H1 (cell line): ENCODE measurements around the gene SLC5A4. TPM values are rescaled to one million over a fixed set of nuclear protein-coding genes. Genes with fewer than 3 reads are reported as not detected.

Experiments
- CTCF ChIA-PET: fragments of 300-600 bp; sonication (Branson Sonifier 250); formaldehyde crosslinking; loops from one replicate; lab custom pipeline; 2021; ENCODE audit not compliant: partially characterized antibody; lab: Charles Lee
- POLR2A ChIA-PET: fragments of 300-600 bp; sonication (Branson Sonifier 250); formaldehyde crosslinking; loops from one replicate; lab custom pipeline; 2021; ENCODE audit warnings: inconsistent platforms; ENCODE audit not compliant: partially characterized antibody; lab: Charles Lee
- DNase-seq, 2 experiments: peaks; one replicate each; pipeline versions ENCODE4 v3.0.0 to v3.0.0-alpha.2; 2010 to 2022; ENCODE audit warnings: low spot score in 2 of 2, low read depth in 1 of 2, mixed read lengths in 1 of 2
- FAIRE-seq: peaks from 2 replicates; lab custom pipeline; 2011; peaks lifted over from hg19 to GRCh38; lab: Jason Lieb, UNC
- H2AFZ ChIP-seq: 2 replicates; pipeline ENCODE4 v1.8.1; 2012; ENCODE audit warnings: low read length, inconsistent platforms
- H2AK5ac ChIP-seq: 2 replicates; pipeline ENCODE4 v1.6.1; 2013; ENCODE audit warnings: low read depth, low read length
- H2BK120ac ChIP-seq: replicated peaks from 2 replicates; pipeline ENCODE3; 2013; ENCODE audit warnings: low read depth, low read length, inconsistent platforms
- H2BK12ac ChIP-seq: 2 replicates; pipeline ENCODE4 v1.6.1; 2013; ENCODE audit warnings: low read depth, low read length
- H2BK15ac ChIP-seq: 2 replicates; pipeline ENCODE4 v1.6.1; 2013; ENCODE audit warnings: low read length
- H2BK20ac ChIP-seq: 2 replicates; pipeline ENCODE4 v1.6.1; 2013; ENCODE audit warnings: low read length
- H2BK5ac ChIP-seq: 2 replicates; pipeline ENCODE4 v1.6.1; 2013; ENCODE audit warnings: low read depth, low read length
- H3K14ac ChIP-seq: 2 replicates; pipeline ENCODE4 v1.6.1; 2013; ENCODE audit warnings: inconsistent platforms; ENCODE audit not compliant: insufficient read length
- H3K18ac ChIP-seq: 2 replicates; pipeline ENCODE4 v1.6.1; 2013; ENCODE audit warnings: low read length; ENCODE audit errors: extremely low read depth
- H3K23ac ChIP-seq: 2 replicates; pipeline ENCODE4 v1.6.1; 2013; ENCODE audit warnings: inconsistent platforms; ENCODE audit not compliant: insufficient read length
- H3K23me2 ChIP-seq: 2 replicates; pipeline ENCODE4 v1.6.1; 2013; ENCODE audit warnings: low read depth, low read length
- H3K27ac ChIP-seq: 2 replicates; pipeline ENCODE4 v1.6.1; 2011; ENCODE audit warnings: low read depth, low read length, inconsistent platforms
- H3K27me3 ChIP-seq, 4 experiments: replicated peaks in 1 of 4; 1 replicate in 1 of 4; 2 replicates in 3 of 4; pipeline versions ENCODE4 v1.6.1 to v1.8.1; 2011 to 2013; ENCODE audit warnings: low read length in 3 of 4, mild to moderate bottlenecking in 3 of 4, inconsistent platforms in 2 of 4, mixed read lengths in 2 of 4, moderate library complexity in 1 of 4; ENCODE audit not compliant: control insufficient read depth in 3 of 4, insufficient read depth in 3 of 4; ENCODE audit errors: extremely low read depth in 1 of 4
- H3K36me3 ChIP-seq, 4 experiments: 2 replicates each; pipeline versions ENCODE4 v1.6.1 to v1.8.1; 2011 to 2013; ENCODE audit warnings: mild to moderate bottlenecking in 4 of 4, low read length in 3 of 4, moderate library complexity in 2 of 4, control low read depth in 1 of 4, inconsistent platforms in 1 of 4; ENCODE audit not compliant: insufficient read depth in 4 of 4, control insufficient read depth in 2 of 4
- H3K4ac ChIP-seq: replicated peaks from 2 replicates; pipeline ENCODE3; 2013; ENCODE audit warnings: low read length, low read depth, mixed read lengths, inconsistent platforms; ENCODE audit not compliant: insufficient read length
- H3K4me1 ChIP-seq, 4 experiments: replicated peaks in 1 of 4; 1 replicate in 1 of 4; 2 replicates in 3 of 4; pipeline versions ENCODE4 v1.6.1 to v1.8.1; 2011 to 2013; ENCODE audit warnings: low read length in 3 of 4, inconsistent platforms in 2 of 4, mixed read lengths in 1 of 4; ENCODE audit not compliant: insufficient read depth in 4 of 4, control insufficient read depth in 3 of 4
- H3K4me2 ChIP-seq, 2 experiments: 2 replicates each; pipeline versions ENCODE4 v1.6.1 to v1.8.1; 2011 to 2013; ENCODE audit warnings: low read depth in 2 of 2, low read length in 2 of 2, control low read depth in 1 of 2, inconsistent platforms in 1 of 2, mild to moderate bottlenecking in 1 of 2; ENCODE audit not compliant: insufficient read depth in 1 of 2
- H3K4me3 ChIP-seq, 4 experiments: fragments of 200-600, 300-600 bp in 1 of 4; sonication (generic), shearing (Covaris generic), sonication (Bioruptor Twin) in 1 of 4; 2 replicates each; pipeline versions ENCODE4 v1.5.1 to v1.8.1; 2011 to 2016; ENCODE audit warnings: low read length in 4 of 4, low read depth in 3 of 4, control low read depth in 2 of 4, inconsistent platforms in 2 of 4, mild to moderate bottlenecking in 2 of 4, mixed read lengths in 1 of 4, moderate library complexity in 1 of 4; ENCODE audit not compliant: insufficient read depth in 2 of 4; ENCODE audit errors: extremely low read depth in 1 of 4
- H3K56ac ChIP-seq: replicated peaks from 2 replicates; pipeline ENCODE3; 2013; ENCODE audit warnings: low read depth, mild to moderate bottlenecking, mixed read lengths, low read length, inconsistent platforms; ENCODE audit not compliant: insufficient read length
- H3K79me1 ChIP-seq: 2 replicates; pipeline ENCODE4 v1.6.1; 2013; ENCODE audit warnings: low read depth, low read length, control low read depth
- H3K79me2 ChIP-seq, 2 experiments: 2 replicates each; pipeline versions ENCODE4 v1.6.1 to v1.8.1; 2012 to 2013; ENCODE audit warnings: low read length in 2 of 2, mild to moderate bottlenecking in 2 of 2, inconsistent platforms in 1 of 2; ENCODE audit not compliant: insufficient read depth in 2 of 2, control insufficient read depth in 1 of 2
- H3K9ac ChIP-seq, 4 experiments: replicated peaks in 1 of 4; 1 replicate in 1 of 4; 2 replicates in 3 of 4; pipeline versions ENCODE4 v1.6.1 to v1.8.1; 2011 to 2013; ENCODE audit warnings: low read depth in 3 of 4, low read length in 3 of 4, control low read depth in 2 of 4, mild to moderate bottlenecking in 2 of 4, moderate library complexity in 2 of 4, inconsistent platforms in 1 of 4; ENCODE audit errors: extremely low read depth in 1 of 4
- H3K9me3 ChIP-seq, 2 experiments: 2 replicates each; pipeline versions ENCODE4 v1.6.1 to v1.8.1; 2012 to 2013; ENCODE audit warnings: mild to moderate bottlenecking in 2 of 2, moderate library complexity in 2 of 2, control low read depth in 1 of 2, inconsistent platforms in 1 of 2, low read depth in 1 of 2, low read length in 1 of 2, mixed read lengths in 1 of 2; ENCODE audit not compliant: insufficient read depth in 2 of 2
- H4K20me1 ChIP-seq, 2 experiments: replicated peaks in 1 of 2; 2 replicates each; pipeline versions ENCODE3 to v1.8.1; 2011 to 2013; ENCODE audit warnings: inconsistent platforms in 2 of 2, low read length in 2 of 2, mild to moderate bottlenecking in 1 of 2; ENCODE audit not compliant: insufficient read depth in 2 of 2, control insufficient read depth in 1 of 2
- H4K5ac ChIP-seq: 2 replicates; pipeline ENCODE4 v1.6.1; 2013; ENCODE audit warnings: low read length, low read depth, mixed read lengths, inconsistent platforms; ENCODE audit not compliant: insufficient read length
- H4K8ac ChIP-seq: 2 replicates; pipeline ENCODE4 v1.8.0; 2013; ENCODE audit warnings: mild to moderate bottlenecking, moderate library complexity, low read length, inconsistent platforms; ENCODE audit not compliant: insufficient read depth; ENCODE audit errors: extremely low read depth
- H4K91ac ChIP-seq: replicated peaks from 2 replicates; pipeline ENCODE3; 2013; ENCODE audit warnings: low read length, mixed read lengths, inconsistent platforms; ENCODE audit not compliant: insufficient read length
- BRCA1 ChIP-seq: IDR thresholded peaks from 2 replicates; pipeline ENCODE4 v1.6.1; 2012; ENCODE audit warnings: low read depth, low read length, improper control_type of control experiment
- CEBPB ChIP-seq: IDR thresholded peaks from 2 replicates; pipeline ENCODE4 v1.6.1; 2012; ENCODE audit warnings: low read depth, low read length
- WGBS, 2 experiments: shearing (Covaris generic) in 1 of 2; methylation state at CpG; one replicate each; pipeline versions ENCODE4 v1.1.6 to v1.1.7; 2013 to 2015; ENCODE audit warnings: low lambda C conversion rate in 2 of 2, mixed read lengths in 2 of 2, inconsistent platforms in 1 of 2, low coverage in 1 of 2, missing lambda C conversion rate in 1 of 2; ENCODE audit not compliant: insufficient replicate concordance in 2 of 2, insufficient coverage in 1 of 2, insufficient read length in 1 of 2; ENCODE audit errors: extremely low coverage in 1 of 2, missing lambda C conversion rate in 1 of 2; 5-methylcytosine and 5-hydroxymethylcytosine counted together
- polyA plus RNA-seq, 7 experiments: library from polyadenylated mRNA; depleted of rRNA in 3 of 7; stranded (reverse) in 5 of 7; unstranded in 2 of 7; fragments of >200 nt in 5 of 7; fragments of 200-250 nt in 2 of 7; gene quantifications; 1 replicate in 5 of 7; 2 replicates in 1 of 7; 4 replicates in 1 of 7; pipeline versions ENCODE4 v1.2.1 to v1.2.3, GENCODE V29; 2011 to 2013; ENCODE audit warnings: missing spikeins in 2 of 7, mixed read lengths in 2 of 7
- total RNA-seq: library from RNA; stranded (reverse); fragmentation: NEBNext Ultra II Directional; extraction: Animal tissue kit (Norgen Biotek cat#: 25700); gene quantifications from 2 replicates; pipeline ENCODE4 v1.2.1, GENCODE V29; 2021

The SLC5A4 gene
- total and polyA plus RNA-seq, 2 of the 8 experiments (the other 6 are each of a cell fraction or from before 2014, with no cell fraction given) = 0.17 TPM; not detected in 1

DNA sequence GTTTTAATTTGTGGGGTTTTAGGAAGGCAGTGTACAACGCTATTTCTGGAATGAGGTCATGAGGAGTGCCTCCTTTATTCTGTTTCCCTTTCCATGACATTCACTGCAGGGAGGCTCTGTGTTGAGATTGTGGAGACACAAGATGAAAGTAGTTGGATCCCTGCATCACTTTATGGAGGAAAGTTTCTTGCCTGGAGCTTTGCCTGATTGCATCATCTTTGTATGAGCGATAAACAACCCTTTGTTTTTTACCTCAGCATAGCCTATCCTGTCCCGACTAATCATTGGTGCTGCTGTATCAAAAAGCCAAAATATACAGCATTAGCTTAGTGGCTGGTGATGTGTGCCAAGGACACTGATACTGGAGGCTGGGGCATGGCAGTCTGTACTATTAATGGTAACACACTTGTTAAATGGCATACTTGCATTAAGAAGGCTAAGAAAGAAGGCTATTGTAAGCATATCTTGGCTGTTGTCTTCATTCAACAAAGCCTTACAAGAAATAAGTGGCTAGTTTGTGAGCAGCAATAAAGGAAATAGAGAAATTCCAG is 31.2 kb upstream of the SLC5A4 start:
- Histone ChIP-seq H2BK5ac (no peak overlapping the region), H2BK20ac (no peak overlapping the region), H3K4ac (no peak overlapping the region), H3K14ac (no peak overlapping the region), H3K4me3 (no peak overlapping the region), H3K9me3 (no peaks in the 10 kb centered on the region), H3K79me2 (no peaks in the 10 kb centered on the region), H4K5ac (no peak overlapping the region), H3K4me1 (no peaks in the 10 kb centered on the region), H2BK12ac (no peak overlapping the region), H2AFZ (peak overlapping the region; percentile 53; the same call in 1 of the 2 replicates), H2BK120ac (no peak overlapping the region), H3K9ac (no peak overlapping the region), H4K20me1 (no peaks in the 10 kb centered on the region), H4K91ac (no peak overlapping the region), H3K23me2 (no peaks in the 10 kb centered on the region), H3K27me3 (no peaks in the 10 kb centered on the region), H3K4me2 (no peak overlapping the region), H4K8ac (no peak overlapping the region), H3K36me3 (no peaks in the 10 kb centered on the region), H2BK15ac (no peak overlapping the region), H2AK5ac (no peak overlapping the region), H3K18ac (no peak overlapping the region), H3K56ac (no peak overlapping the region), H3K27ac (no peak overlapping the region), H3K79me1 (no peaks in the 10 kb centered on the region), H3K23ac (no peak overlapping the region)
- CTCF ChIA-PET = no interaction called here
- POLR2A ChIA-PET = no interaction called here
- no peak for FAIRE-seq
- 78% methylated on average over 3 of the region's 3 CpGs; no CpG with 5 or more reads in 1 of the 2 experiments for WGBS, 2 experiments
- no peak for DNase-seq
- TF ChIP-seq CEBPB (peak; percentile 55; the same call in 1 of the 2 replicates), BRCA1 (no peak)
